Superior temporal gyrus (tissue), 1 donor: ENCODE measurements around the gene ZXDC.

Source experiments
- DNase-seq: peaks from one replicate; pipeline ENCODE4 v3.0.0-alpha.2; 2016; ENCODE audit errors: extremely low spot score

The ZXDC gene

DNA sequence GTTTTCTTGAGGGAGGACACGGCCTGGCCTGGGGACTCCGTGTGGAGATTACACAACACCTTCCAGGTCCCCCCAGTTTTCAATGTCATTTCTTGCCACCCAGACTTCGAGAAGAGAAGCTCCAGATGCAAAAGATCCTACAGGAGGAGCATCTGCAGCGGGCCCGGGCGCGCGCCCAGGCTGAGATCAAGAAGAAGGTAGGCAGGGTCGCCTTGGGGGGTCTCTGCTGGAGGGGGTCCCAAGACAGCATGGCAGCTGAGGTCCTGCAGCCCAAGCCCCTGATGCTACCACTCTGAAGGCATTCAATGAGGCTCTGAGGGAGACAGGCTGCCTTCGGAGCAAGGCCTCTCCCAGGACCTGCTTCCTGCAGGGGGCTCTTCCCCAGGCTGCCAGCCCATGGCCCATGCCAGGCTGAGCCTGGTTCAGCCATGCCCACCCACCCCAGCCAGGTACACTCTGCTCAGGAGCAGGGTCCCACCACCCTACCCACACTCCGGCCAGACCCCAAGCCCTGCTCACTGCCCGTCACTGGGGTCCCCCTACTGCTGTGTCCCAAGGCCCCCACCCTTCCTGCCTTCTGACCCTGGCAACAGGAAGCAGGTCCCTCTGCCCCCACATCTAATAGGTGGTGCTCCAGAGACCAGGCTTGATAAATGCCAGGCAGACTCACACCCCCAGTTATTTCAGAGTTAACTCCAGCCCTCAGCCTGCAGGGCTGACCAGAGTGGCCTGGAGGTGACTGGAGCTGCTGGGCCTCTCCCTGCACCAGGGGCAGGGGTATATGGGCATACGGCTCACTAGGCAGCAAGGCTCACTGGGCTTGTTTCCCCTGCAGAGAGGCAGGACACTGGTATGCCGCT, 40.0 kb downstream of the ZXDC start:
- no peak for DNase-seq

DNA sequence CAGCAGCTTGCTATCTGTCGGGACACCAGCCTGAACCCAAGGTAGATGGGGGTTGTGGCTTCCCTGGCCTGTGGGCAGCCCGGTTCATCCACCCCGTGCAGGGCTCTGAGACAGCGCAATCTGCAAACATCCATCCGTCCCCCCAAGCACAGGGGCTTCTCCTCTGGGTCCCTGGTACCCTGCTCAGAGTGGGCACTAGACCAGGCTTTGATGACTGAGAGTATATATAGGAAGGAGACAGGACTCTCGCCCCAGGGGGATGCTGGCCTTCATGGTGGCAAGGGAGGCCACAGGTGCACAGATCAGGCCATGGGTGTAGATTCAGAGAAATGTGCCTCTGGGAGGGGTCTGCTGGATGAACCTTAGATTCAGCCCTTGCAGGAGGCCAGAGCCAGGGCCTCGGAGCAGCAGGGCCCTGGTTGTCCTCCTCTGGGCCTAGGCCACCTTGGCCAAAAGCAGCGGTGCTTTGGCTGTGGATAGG, 40.7 kb downstream of the ZXDC start:
- no peak for DNase-seq

- DNase-seq = no peak
Observed at GRCh38 chr3:126434264-126434590, 41.5 kb downstream of the ZXDC start.

DNA sequence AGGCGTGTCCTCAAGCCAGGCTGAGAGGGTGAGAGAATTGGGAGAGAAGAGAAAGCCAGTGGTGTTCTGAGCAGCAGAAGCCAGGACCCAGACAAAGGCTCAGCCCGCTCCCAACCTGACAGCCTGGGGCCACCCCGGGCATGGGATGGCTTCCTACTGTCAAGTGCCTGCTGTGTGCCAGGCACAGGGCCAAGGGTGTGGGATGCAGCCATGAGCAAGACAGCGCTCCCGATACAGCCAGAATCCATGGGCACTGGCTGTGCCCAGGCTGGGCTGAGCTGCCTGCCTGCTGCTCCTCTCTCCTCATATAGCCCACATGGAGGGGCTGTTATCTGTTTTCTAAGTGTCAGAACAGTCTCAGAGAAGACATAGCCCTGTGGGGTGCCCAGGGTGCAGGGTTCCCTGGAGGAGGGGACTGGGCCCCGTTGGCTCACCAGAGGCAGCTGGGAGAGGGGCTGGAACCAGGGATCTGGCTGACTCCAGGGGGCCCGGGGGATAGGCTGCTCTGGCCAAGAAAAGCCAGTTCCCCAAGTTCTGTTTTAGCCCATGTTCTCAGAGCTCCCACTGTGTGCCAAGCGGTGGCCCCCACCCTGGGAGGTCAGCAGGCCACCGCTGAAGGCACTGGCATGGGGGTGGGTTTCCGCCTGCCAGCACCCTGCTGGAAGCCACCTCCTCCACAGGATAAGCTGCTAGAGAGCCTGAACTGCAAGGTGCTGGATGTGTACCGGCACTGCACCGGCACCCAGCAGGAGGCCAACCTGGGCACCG, 42.0 kb downstream of the ZXDC start:
- DNase-seq = no peak

DNA sequence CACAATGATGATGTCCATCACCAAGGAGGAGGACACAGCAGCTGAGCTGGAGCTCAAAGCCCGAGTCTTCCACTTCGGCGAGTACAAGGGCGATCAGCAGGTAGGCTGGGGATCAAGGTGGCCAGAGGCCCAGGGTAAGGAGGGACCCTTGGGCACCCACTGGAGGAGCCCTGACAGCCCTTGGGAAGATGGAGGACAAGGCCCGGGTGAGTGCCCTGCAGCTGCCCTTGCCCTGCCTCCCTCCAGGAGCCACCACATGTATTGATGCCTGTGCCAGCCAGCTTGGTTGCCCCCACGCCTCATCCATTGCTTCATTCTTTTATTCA, 42.6 kb downstream of the ZXDC start:
- no peak for DNase-seq

DNA sequence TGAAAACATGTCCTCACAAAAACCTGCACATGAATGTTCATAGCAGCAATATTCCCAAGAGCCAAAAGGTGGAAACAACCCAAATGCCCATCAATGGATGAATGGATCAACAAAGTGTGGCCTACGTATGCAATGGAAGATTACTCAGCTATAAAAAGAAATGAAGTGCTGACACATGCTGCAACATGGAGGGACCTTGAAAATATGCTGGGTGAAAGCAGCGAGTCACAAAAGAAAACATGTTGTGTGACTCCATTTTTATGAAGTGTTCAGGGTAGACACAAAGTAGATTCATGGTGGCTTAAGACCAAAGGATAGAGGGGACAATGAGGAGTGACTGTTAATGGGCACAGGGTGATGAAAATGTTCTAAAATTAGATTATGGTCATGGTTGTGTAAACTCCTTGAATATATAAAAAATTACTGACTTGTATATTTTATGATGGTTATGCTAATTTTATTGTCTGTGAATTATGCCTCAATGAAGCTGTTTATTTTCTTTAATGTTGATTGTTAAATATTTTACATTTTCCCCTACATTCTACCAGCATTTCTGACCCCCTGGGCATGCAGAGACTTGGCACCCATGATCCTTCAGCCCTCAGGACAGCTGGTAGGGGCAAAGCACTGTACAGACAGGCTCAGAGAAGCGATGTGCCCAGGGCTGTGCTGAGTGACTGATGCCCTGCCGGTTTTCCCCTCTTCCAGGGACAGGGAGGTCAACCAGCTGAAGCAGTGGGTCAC, 43.2 kb downstream of the ZXDC start:
- no peak for DNase-seq

DNA sequence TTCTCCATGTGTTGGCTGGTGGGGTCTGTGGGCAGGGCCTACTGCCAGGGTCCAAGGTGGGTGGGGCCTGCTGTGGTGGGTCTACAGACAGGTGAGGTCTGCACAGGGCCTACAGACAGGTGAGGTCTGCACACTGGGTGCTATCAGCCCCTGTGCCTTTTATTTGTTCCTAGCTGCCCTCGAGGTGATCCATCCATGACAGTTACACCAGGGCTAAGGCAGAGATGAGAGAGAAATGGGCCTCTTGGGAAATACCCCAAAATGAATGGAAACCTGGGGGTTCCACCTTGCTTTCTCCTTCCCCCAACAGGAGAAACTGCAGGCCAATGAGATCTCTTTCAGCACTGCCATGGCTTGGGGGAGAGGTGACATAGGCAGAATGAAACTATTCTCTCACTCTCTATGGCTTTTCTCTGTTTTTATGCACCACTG, 44.6 kb downstream of the ZXDC start:
- DNase-seq = no peak

- DNase-seq = no peak
Observed at GRCh38 chr3:126424751-126425150, 50.9 kb downstream of the ZXDC start.

DNA sequence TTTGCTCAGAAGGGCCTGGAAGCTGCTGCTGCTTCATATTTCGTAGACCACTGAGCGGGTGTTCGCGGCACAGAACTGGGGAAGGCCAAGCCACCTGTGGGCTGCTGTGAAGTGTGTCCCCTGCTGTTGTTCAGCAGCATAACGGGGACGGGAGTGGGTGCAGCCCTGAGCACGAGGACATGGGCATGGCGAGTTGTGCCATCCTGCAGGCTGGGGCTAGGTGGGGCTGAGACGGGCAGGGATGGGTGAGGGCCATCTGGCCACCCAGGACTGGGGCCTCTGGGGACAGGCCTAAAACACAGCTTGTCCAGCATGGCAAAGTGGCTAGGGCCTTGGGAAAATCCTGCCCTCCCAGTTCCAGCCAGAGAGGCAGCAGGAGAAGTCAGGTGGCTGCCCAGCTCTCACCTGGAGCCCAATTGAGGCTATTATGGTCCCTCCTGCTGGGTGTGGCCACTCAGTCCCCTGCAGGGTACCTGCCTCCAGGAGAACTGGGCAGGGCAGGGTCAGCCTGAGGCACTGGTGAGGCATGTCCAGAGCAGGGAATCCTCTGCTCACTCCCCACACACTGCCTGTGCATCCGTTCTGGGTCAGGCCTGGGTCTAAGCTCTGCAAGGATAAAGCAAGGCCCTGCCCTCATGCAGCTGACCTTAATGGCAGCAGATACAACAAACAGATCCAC, 51.5 kb downstream of the ZXDC start:
- no peak for DNase-seq

GRCh38 chr3:126423191-126424038, 52.3 kb downstream of the ZXDC start:
- DNase-seq = no peak

GRCh38 chr3:126422571-126423091, 53.1 kb downstream of the ZXDC start:
- DNase-seq = no peak

GRCh38 chr3:126422121-126422520, 53.6 kb downstream of the ZXDC start:
- no peak for DNase-seq

DNA sequence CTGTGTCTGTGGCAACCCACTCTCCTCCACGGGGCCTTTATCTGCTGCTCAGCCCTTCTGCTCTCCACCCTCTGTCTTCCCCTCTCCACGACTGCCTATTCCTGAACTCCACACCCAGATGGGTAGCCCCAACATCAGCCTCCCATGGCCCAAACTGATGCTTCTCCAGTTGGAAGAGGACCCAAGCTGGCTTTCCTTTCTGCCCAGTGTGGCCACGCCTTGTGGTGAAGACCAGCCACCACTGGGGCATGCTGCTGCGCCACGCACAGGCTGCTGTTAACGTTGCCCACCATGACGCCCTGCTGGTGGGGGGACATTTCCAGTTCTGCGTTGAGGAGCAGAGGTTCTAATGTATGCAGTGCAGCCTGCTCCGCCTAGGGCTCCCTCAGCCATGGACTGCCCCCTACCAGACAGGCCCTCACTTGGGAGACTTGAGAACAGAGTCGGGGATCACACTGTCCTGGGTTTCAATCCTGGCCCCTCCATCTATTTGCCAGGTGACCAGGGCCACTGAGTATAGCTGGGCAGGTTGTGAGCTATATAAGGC, 54.0 kb downstream of the ZXDC start:
- no peak for DNase-seq

GRCh38 chr3:126419886-126420786, 55.6 kb downstream of the ZXDC start:
- DNase-seq = no peak

GRCh38 chr3:126419151-126419703, 56.5 kb downstream of the ZXDC start:
- no peak for DNase-seq

GRCh38 chr3:126418661-126419131, 57.0 kb downstream of the ZXDC start:
- no peak for DNase-seq

- no peak for DNase-seq
Observed at GRCh38 chr3:126417981-126418530, 57.6 kb downstream of the ZXDC start.

- no peak for DNase-seq
Observed at GRCh38 chr3:126417515-126417914, 58.2 kb downstream of the ZXDC start.

DNA sequence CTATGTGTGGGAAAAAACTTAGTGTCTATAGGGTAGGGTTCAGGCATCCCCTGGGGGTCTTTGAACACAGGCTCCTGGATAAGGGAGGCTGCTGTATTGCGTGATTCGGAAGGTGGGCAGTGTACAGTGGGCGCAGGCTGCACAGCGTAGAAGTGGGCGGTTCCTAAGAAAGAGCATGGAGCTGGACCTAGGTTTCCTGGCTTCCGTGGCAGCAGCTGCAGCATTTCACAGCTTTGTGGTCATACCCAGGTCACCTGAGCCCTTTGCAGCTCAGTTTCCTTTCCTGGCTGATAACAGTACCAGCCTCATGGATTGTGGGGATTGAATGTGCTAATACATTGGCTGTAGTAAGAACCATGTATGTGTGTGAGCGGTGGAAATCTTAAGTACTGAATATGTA, 58.7 kb downstream of the ZXDC start:
- no peak for DNase-seq
